ENCODE measurements around the gene CHCHD3.

DNA sequence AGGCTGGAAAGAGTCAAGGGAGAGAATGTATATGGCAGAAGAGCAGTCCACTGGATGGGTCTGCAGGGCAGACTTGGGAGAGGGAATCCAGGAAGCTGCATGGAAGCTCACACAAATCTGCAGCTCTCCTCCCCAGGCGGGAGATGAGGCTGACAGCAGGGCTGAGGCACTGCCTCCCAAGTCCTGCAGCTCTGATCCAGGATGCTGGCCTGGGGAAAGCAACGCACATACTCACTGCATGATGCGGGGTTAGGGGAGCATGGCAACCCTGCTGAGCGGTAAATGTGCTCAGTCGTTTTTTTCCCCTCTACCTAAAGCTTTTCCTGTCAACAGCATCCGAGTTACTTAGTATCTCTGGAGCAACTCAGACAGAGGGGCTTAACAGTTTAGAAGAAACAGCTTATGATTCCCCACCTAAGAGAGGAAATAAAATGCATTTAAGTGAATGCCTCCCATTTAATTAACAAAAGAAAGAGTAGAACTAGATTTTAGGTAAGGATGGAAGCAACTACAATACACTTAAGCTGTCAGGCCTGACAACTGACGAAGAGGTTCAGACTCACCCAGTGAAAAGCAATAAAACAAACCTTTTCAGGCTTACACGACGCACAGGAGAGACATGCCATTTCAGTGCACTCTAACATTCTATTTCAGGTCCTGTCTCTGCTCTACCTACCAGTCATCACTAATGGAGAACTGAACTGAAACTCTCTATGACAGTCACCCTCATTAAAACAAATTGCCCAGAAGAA lies 37.0 kb downstream of the CHCHD3 start:
- TF ChIP-seq, protein P1, sequence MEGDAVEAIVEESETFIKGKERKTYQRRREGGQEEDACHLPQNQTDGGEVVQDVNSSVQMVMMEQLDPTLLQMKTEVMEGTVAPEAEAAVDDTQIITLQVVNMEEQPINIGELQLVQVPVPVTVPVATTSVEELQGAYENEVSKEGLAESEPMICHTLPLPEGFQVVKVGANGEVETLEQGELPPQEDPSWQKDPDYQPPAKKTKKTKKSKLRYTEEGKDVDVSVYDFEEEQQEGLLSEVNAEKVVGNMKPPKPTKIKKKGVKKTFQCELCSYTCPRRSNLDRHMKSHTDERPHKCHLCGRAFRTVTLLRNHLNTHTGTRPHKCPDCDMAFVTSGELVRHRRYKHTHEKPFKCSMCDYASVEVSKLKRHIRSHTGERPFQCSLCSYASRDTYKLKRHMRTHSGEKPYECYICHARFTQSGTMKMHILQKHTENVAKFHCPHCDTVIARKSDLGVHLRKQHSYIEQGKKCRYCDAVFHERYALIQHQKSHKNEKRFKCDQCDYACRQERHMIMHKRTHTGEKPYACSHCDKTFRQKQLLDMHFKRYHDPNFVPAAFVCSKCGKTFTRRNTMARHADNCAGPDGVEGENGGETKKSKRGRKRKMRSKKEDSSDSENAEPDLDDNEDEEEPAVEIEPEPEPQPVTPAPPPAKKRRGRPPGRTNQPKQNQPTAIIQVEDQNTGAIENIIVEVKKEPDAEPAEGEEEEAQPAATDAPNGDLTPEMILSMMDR (IDR thresholded peaks at IDR 0.05) = no peak
- TF ChIP-seq POLR2A (IDR thresholded peaks at IDR 0.05) = no peak
- TF ChIP-seq POLR2AphosphoS5 (IDR thresholded peaks at IDR 0.05; ENCODE audit: insufficient read depth in 1 of 2, low read depth in 1 of 2) = no peak

All from vagina (tissue), 2 donors.